Thyroid gland (tissue), 4 donors: ENCODE measurements around the gene GPR143. TPM values are rescaled to one million over a fixed set of nuclear protein-coding genes. Genes with fewer than 3 reads are reported as not detected.

Experiments used
- DNase-seq, 2 donors: peaks; one replicate each; pipeline ENCODE4 v3.0.0-alpha.2; 2019
- H3K27ac ChIP-seq, 3 donors: fragments of 200-600 bp; sonication (generic); 1 replicate in 2 of 3; 2 replicates in 1 of 3; pipeline ENCODE4 v1.5.1; 2016 to 2019; ENCODE audit warnings: mild to moderate bottlenecking in 1 of 3, moderate library complexity in 1 of 3
- H3K27me3 ChIP-seq: fragments of 200-600 bp; sonication (generic); one replicate; pipeline ENCODE4 v1.5.1; 2019
- H3K36me3 ChIP-seq, 2 donors: fragments of 200-600 bp; sonication (generic); one replicate each; pipeline ENCODE4 v1.5.1; 2016 to 2019
- H3K4me1 ChIP-seq, 2 donors: fragments of 200-600 bp; sonication (generic); one replicate each; pipeline ENCODE4 v1.5.1; 2017 to 2019
- H3K4me3 ChIP-seq, 3 donors: fragments of 200-600 bp; sonication (generic); replicated peaks in 1 of 3; 1 replicate in 2 of 3; 2 replicates in 1 of 3; pipeline ENCODE4 v1.5.1; 2016; ENCODE audit warnings: mild to moderate bottlenecking in 1 of 3
- H3K9me3 ChIP-seq: fragments of 200-600 bp; sonication (generic); one replicate; pipeline ENCODE4 v1.5.1; 2017
- POLR2A ChIP-seq, 2 donors: fragments of 450-650 bp; IDR thresholded peaks; one replicate each; pipeline ENCODE4 v1.6.1; 2017; ENCODE audit warnings: antibody characterized with exemption in 2 of 2, mild to moderate bottlenecking in 2 of 2, moderate library complexity in 1 of 2
- WGBS, 2 donors: methylation state at CpG; one replicate each; pipeline ENCODE4 v1.1.5; 2017; 5-methylcytosine and 5-hydroxymethylcytosine counted together
- intact Hi-C: fragments of 100-400 bp; cut with DNase I; formaldehyde crosslinking; loops from one replicate; pipeline ENCODE4 v1.15.1; 2023
- total RNA-seq, 4 donors: library from RNA; depleted of rRNA; stranded (reverse); fragments of >200 nt; gene quantifications; one replicate each; pipeline ENCODE4 v1.2.3, GENCODE V29; 2016
- TF ChIP-seq, protein P1 (sequence below), 6 experiments: fragments of 200-600 bp in 3 of 6; fragments of 450-650 bp in 3 of 6; sonication (generic) in 3 of 6; IDR thresholded peaks; one replicate each; pipeline ENCODE4 v1.5.1; 2016 to 2019; ENCODE audit warnings: antibody characterized with exemption in 6 of 6, mild to moderate bottlenecking in 2 of 6, inconsistent platforms in 1 of 6, moderate library complexity in 1 of 6

The GPR143 gene
- total RNA-seq, 4 donors from 2014 or later, result 1.7 to 4.9 (median 3.4) TPM

DNA sequence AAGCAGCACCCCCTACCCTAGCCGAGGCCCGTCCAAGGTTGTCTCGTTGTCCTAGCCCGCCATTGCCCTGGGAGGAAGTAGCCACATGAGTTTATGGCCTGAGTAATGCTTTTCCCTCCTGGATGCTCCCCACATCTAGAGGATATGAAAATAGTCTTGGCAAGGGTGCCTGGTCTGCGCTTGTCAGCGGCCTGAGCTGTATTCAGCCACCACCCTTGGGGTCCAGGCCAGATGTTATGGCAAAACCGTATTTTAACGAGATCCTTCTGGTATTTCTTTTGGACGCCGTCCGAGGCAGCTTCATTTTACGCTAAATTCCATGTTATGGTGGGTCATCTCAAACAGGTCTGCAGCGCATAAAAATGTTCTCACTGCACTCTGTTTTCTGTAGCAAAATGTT, 89.3 kb downstream of the GPR143 start:
- intact Hi-C loops, result no loop called here
- DNase-seq, result no peak

More for the DNA sequence above, 89.3 kb downstream of the GPR143 start:
- no peak for TF ChIP-seq POLR2A (IDR thresholded peaks at IDR 0.05)
- TF ChIP-seq, protein P1, sequence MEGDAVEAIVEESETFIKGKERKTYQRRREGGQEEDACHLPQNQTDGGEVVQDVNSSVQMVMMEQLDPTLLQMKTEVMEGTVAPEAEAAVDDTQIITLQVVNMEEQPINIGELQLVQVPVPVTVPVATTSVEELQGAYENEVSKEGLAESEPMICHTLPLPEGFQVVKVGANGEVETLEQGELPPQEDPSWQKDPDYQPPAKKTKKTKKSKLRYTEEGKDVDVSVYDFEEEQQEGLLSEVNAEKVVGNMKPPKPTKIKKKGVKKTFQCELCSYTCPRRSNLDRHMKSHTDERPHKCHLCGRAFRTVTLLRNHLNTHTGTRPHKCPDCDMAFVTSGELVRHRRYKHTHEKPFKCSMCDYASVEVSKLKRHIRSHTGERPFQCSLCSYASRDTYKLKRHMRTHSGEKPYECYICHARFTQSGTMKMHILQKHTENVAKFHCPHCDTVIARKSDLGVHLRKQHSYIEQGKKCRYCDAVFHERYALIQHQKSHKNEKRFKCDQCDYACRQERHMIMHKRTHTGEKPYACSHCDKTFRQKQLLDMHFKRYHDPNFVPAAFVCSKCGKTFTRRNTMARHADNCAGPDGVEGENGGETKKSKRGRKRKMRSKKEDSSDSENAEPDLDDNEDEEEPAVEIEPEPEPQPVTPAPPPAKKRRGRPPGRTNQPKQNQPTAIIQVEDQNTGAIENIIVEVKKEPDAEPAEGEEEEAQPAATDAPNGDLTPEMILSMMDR (IDR thresholded peaks at IDR 0.05), result no peak
- Histone ChIP-seq H3K9me3 (no peaks in the 10 kb centered on the region), H3K4me1 (no peaks in the 10 kb centered on the region), H3K36me3 (no peaks in the 10 kb centered on the region), H3K27me3 (no peaks in the 10 kb centered on the region), H3K27ac (no peak overlapping the region), H3K4me3 (no peak overlapping the region)
- WGBS, 2 donors, result 74 to 78% methylated on average over 10 to 12 of the region's 13 CpGs

Other genes starting within 250 kb of the GPR143 start
- gene SHROOM2, start 20.6 kb upstream of the GPR143 start, total RNA-seq, result 10 to 100 TPM in 1 of 4 donors, 1 to 10 TPM in 3; 2.8 to 16.5 (median 6.1) TPM
- under 1 TPM in 1 of 4 donors, not detected in 3; 0.67 TPM for gene CLDN34, start 201.5 kb upstream of the GPR143 start, total RNA-seq